ENCODE measurements around the gene TMEM52. TPM values are rescaled to one million over a fixed set of nuclear protein-coding genes. Genes with fewer than 3 reads are reported as not detected.

The TMEM52 gene
- total and polyA plus RNA-seq, 2 experiments from 2014 or later: 3.6 to 5.8 TPM

DNA sequence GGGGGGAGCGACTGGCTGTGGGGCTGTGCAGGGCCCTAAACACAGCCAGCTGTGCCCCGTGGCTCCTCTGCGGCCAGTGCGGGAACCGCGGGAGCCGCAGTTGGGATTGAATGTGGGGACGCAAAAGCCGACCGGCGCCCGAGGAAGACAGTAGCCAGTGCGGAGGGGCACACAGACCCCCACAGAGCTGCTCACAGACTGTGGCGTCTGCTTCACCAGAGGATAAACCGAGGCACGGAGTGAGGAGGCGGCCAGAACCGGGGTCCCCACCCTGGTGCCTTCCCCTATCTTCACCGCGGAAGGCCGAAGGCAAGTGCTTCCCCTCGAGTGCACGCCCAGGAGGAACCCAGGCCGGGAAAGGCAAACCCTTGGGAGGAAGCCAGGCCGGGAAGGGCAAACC lies 8.7 kb upstream of the TMEM52 start:
- Histone ChIP-seq H3K36me3 (replicated peaks; ENCODE audit: insufficient read depth, low read depth) (no peaks in the 10 kb centered on the region), H3K4me1 (ENCODE audit: insufficient read depth) (peaks cover 8% of the 10 kb centered on the region), H3K4me3 (no peak overlapping the region), H3K27ac (no peak overlapping the region), H3K79me2 (no peaks in the 10 kb centered on the region), H3K9me2 (replicated peaks; ENCODE audit: insufficient read depth) (no peaks in the 10 kb centered on the region), H3K4me2 (no peak overlapping the region), H2AFZ (no peak overlapping the region), H3K27me3 (no peaks in the 10 kb centered on the region), H4K20me1 (ENCODE audit: insufficient read depth, poor library complexity, severe bottlenecking) (no peaks in the 10 kb centered on the region), H3K9me3 (ENCODE audit: low read depth) (no peaks in the 10 kb centered on the region)
- TF ChIP-seq, protein P1, sequence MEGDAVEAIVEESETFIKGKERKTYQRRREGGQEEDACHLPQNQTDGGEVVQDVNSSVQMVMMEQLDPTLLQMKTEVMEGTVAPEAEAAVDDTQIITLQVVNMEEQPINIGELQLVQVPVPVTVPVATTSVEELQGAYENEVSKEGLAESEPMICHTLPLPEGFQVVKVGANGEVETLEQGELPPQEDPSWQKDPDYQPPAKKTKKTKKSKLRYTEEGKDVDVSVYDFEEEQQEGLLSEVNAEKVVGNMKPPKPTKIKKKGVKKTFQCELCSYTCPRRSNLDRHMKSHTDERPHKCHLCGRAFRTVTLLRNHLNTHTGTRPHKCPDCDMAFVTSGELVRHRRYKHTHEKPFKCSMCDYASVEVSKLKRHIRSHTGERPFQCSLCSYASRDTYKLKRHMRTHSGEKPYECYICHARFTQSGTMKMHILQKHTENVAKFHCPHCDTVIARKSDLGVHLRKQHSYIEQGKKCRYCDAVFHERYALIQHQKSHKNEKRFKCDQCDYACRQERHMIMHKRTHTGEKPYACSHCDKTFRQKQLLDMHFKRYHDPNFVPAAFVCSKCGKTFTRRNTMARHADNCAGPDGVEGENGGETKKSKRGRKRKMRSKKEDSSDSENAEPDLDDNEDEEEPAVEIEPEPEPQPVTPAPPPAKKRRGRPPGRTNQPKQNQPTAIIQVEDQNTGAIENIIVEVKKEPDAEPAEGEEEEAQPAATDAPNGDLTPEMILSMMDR (IDR thresholded peaks at IDR 0.05; ENCODE audit: poor library complexity): no peak
- no peak for TF ChIP-seq EZH2phosphoT487 (IDR thresholded peaks at IDR 0.05; ENCODE audit: low read depth, severe bottlenecking, unreplicated experiment)
- TF ChIP-seq EZH2 (IDR thresholded peaks at IDR 0.05; ENCODE audit: borderline replicate concordance): no peak
- 96% methylated on average over 24 of the region's 25 CpGs for WGBS (ENCODE audit: low lambda C conversion rate, missing lambda C conversion rate)
- peak; percentile 1 for DNase-seq (ENCODE audit: low spot score)

GRCh38 chr1:1926886-1927660 lies 8.0 kb upstream of the TMEM52 start:
- no peak overlapping the region for H3K27ac ChIP-seq
- no peaks in the 10 kb centered on the region for H3K27me3 ChIP-seq
- TF ChIP-seq, protein P1 (IDR thresholded peaks at IDR 0.05; ENCODE audit: poor library complexity): no peak
- no peak for TF ChIP-seq EZH2phosphoT487 (IDR thresholded peaks at IDR 0.05; ENCODE audit: low read depth, severe bottlenecking, unreplicated experiment)
- no peak for TF ChIP-seq EZH2 (IDR thresholded peaks at IDR 0.05; ENCODE audit: borderline replicate concordance)
- no peaks in the 10 kb centered on the region for H3K36me3 ChIP-seq (replicated peaks; ENCODE audit: insufficient read depth, low read depth)
- H4K20me1 ChIP-seq (ENCODE audit: insufficient read depth, poor library complexity, severe bottlenecking): no peaks in the 10 kb centered on the region
- no peak overlapping the region for H3K4me2 ChIP-seq
- peak; percentile 1 for DNase-seq (ENCODE audit: low spot score)
- WGBS (ENCODE audit: low lambda C conversion rate, missing lambda C conversion rate): 90% methylated on average over 19 of the region's 21 CpGs
- no peaks in the 10 kb centered on the region for H3K9me2 ChIP-seq (replicated peaks; ENCODE audit: insufficient read depth)
- H3K9me3 ChIP-seq (ENCODE audit: low read depth): no peaks in the 10 kb centered on the region
- peaks cover 10% of the 10 kb centered on the region for H3K4me1 ChIP-seq (ENCODE audit: insufficient read depth)
- H2AFZ ChIP-seq: no peak overlapping the region
- no peak overlapping the region for H3K4me3 ChIP-seq
- no peaks in the 10 kb centered on the region for H3K79me2 ChIP-seq

- H3K36me3 ChIP-seq (replicated peaks; ENCODE audit: insufficient read depth, low read depth): no peaks in the 10 kb centered on the region
- H3K9me2 ChIP-seq (replicated peaks; ENCODE audit: insufficient read depth): no peaks in the 10 kb centered on the region
- no peaks in the 10 kb centered on the region for H3K27me3 ChIP-seq
- no peaks in the 10 kb centered on the region for H3K9me3 ChIP-seq (ENCODE audit: low read depth)
- no peak overlapping the region for H3K27ac ChIP-seq
- H2AFZ ChIP-seq: no peak overlapping the region
- H3K4me2 ChIP-seq: no peak overlapping the region
- no peaks in the 10 kb centered on the region for H3K79me2 ChIP-seq
- TF ChIP-seq, protein P1 (IDR thresholded peaks at IDR 0.05; ENCODE audit: poor library complexity): no peak
- TF ChIP-seq EZH2 (IDR thresholded peaks at IDR 0.05; ENCODE audit: borderline replicate concordance): no peak
- TF ChIP-seq EZH2phosphoT487 (IDR thresholded peaks at IDR 0.05; ENCODE audit: low read depth, severe bottlenecking, unreplicated experiment): no peak
- peak; percentile 3 for DNase-seq (ENCODE audit: low spot score)
- no peaks in the 10 kb centered on the region for H4K20me1 ChIP-seq (ENCODE audit: insufficient read depth, poor library complexity, severe bottlenecking)
- peaks cover 10% of the 10 kb centered on the region for H3K4me1 ChIP-seq (ENCODE audit: insufficient read depth)
- H3K4me3 ChIP-seq: no peak overlapping the region
- WGBS (ENCODE audit: low lambda C conversion rate, missing lambda C conversion rate): 90% methylated on average over 15 of the region's 26 CpGs
These were observed 7.3 kb upstream of the TMEM52 start for GRCh38 chr1:1926346-1926811.

Data from hepatocyte (in vitro differentiated cells).